SIG-M5 treated with dmso at 0.1 percent for 504 hours (cell line): ENCODE results near the gene ZNF490.

Source experiments
- DNase-seq: peaks from one replicate; lab custom pipeline; 2025; ENCODE audit not compliant: unreplicated experiment; lab: John Stamatoyannopoulos, UW

The ZNF490 gene

GRCh38 chr19:12546068-12546467, 64.5 kb downstream of the ZNF490 start:
- DNase-seq: no peak

DNA sequence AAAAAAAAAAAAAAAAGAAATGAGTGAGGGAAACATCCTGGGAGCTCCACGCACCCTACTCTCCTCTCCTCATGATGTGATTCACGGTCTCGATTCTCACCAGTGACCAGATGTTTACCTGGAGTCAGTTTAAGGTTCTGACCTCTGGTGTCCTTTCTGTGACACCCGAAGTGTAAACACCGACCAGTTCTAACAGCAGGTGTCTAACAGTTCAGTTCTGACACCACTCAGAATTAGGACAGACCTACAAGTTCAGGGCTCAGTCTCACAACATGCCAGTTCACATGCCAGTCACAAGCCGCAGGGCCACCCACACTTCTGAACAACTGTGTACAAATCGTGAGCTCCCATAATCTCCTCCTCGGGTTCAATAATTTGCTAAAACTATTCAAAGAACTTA, 65.3 kb downstream of the ZNF490 start:
- no peak for DNase-seq

- DNase-seq: no peak
Measured at GRCh38 chr19:12544401-12544876, 66.2 kb downstream of the ZNF490 start.

GRCh38 chr19:12543855-12544254, 66.8 kb downstream of the ZNF490 start:
- peak; percentile 33 for DNase-seq
